Measurements from ENCODE around the gene ACVR2B. TPM values are rescaled to one million over a fixed set of nuclear protein-coding genes. Genes with fewer than 3 reads are reported as not detected.

The ACVR2B gene
- total and polyA plus RNA-seq, 10 of the 15 experiments (the other 5 are each of a cell fraction or from before 2014, with no cell fraction given), result 0.27 to 2.9 (median 1.0) TPM

- no peak for TF ChIP-seq NFYB (IDR thresholded peaks at IDR 0.05; ENCODE audit: insufficient read depth, low read depth, low read length)
- TF ChIP-seq SKIL (IDR thresholded peaks at IDR 0.05; ENCODE audit: low read depth, poor library complexity, severe bottlenecking), result no peak
- no peak for TF ChIP-seq NFIC (IDR thresholded peaks at IDR 0.05; ENCODE audit: low read depth, low read length)
- TF ChIP-seq POU2F2 (IDR thresholded peaks at IDR 0.05; ENCODE audit: borderline replicate concordance, low read depth, low read length), result no peak
Measured at GRCh38 chr3:38526792-38527191, 73.1 kb downstream of the ACVR2B start (continued).

- POLR2A ChIA-PET, result no interaction called here
- SMC1A ChIA-PET (ENCODE audit: uncharacterized antibody, unreplicated experiment), result interaction anchor here (0.6 kb wide), 1 partner anchor 228 kb away, joined by 3 read pairs; no protein-coding TSS in a partner anchor
- Histone ChIP-seq H3K27ac (ENCODE audit: control insufficient read depth, insufficient read depth) (no peak overlapping the region), H3K9me3 (replicated peaks; ENCODE audit: control insufficient read depth, insufficient read depth, low read length) (no peaks in the 10 kb centered on the region), H3K36me3 (ENCODE audit: control insufficient read depth in 2 of 2, insufficient read depth in 2 of 2, low read length in 1 of 2) (peaks cover 6 to 14% of the 10 kb centered on the region in 2 experiments), H3K4me2 (ENCODE audit: control insufficient read depth, insufficient read depth) (no peak overlapping the region), H3K9ac (ENCODE audit: control insufficient read depth, insufficient read depth, low read length) (no peak overlapping the region), H3K27me3 (replicated peaks in 1 of 2; ENCODE audit: control insufficient read depth in 2 of 2, insufficient read depth in 2 of 2, low read length in 1 of 2) (no peaks in the 10 kb centered on the region), H2AFZ (ENCODE audit: control insufficient read depth, low read depth, low read length) (no peak overlapping the region), H4K20me1 (ENCODE audit: control insufficient read depth, insufficient read depth) (no peaks in the 10 kb centered on the region), H3K4me1 (ENCODE audit: control insufficient read depth, insufficient read depth, low read length) (no peaks in the 10 kb centered on the region), H3K79me2 (ENCODE audit: control insufficient read depth, insufficient read depth, low read length) (no peaks in the 10 kb centered on the region), H3K4me3 (no peak overlapping the region)
- intact Hi-C loops (cut with micrococcal nuclease; ENCODE audit: unreplicated experiment), result loop anchor here (10.0 kb wide), 1 partner anchor 316 kb away; no protein-coding TSS in a partner anchor
- TF ChIP-seq CTCF (IDR thresholded peaks at IDR 0.05 in 2 of 3, conservative IDR thresholded peaks at IDR 0.05 in 1 of 3; ENCODE audit: control insufficient read depth in 2 of 3, extremely low read depth in 1 of 3, insufficient read depth in 1 of 3, low read depth in 3 of 3, low read length in 3 of 3) (peak in 1 of 3 experiments; percentile 11; a peak in 1 of 6 replicates), HDAC6 (IDR thresholded peaks at IDR 0.05; ENCODE audit: unreplicated experiment) (no peak)
- DNase-seq (ENCODE audit: low read depth, low spot score) (no peak), FAIRE-seq (no peak), ATAC-seq (peak; percentile 62)
- CTCF ChIA-PET, result interaction anchor here (1.0 to 1.3 kb wide), 2 partner anchors 8 to 127 kb away, joined by 3 to 4 read pairs; no protein-coding TSS in a partner anchor
- RAD21 ChIA-PET (ENCODE audit: unreplicated experiment), result interaction anchor here (1.2 kb wide), 1 partner anchor 10 kb away, joined by 3 read pairs; no protein-coding TSS in a partner anchor
- no TSS peak for BruUV-seq (replicated peaks)
- whole genome bisulfite sequencing (ENCODE audit: insufficient coverage, insufficient replicate concordance, low lambda C conversion rate, missing lambda C conversion rate), result 94% methylated on average over 1 of the region's 1 CpG
- in situ Hi-C loops (cut with MboI), result no loop called here
Measured at GRCh38 chr3:38528457-38528856, 74.8 kb downstream of the ACVR2B start.
